HG03520 (cell line): ENCODE results near the gene ADAMTSL3.

Source experiments
- ATAC-seq: cut with Tn5 transposase; IDR thresholded peaks from one replicate; pipeline ENCODE4 v1.9.1; 2021; ENCODE audit warnings: mild to moderate bottlenecking, moderate library complexity; ENCODE audit not compliant: unreplicated experiment

The ADAMTSL3 gene

GRCh38 chr15:83815506-83815905 is 161.6 kb downstream of the ADAMTSL3 start:
- no peak for ATAC-seq

DNA sequence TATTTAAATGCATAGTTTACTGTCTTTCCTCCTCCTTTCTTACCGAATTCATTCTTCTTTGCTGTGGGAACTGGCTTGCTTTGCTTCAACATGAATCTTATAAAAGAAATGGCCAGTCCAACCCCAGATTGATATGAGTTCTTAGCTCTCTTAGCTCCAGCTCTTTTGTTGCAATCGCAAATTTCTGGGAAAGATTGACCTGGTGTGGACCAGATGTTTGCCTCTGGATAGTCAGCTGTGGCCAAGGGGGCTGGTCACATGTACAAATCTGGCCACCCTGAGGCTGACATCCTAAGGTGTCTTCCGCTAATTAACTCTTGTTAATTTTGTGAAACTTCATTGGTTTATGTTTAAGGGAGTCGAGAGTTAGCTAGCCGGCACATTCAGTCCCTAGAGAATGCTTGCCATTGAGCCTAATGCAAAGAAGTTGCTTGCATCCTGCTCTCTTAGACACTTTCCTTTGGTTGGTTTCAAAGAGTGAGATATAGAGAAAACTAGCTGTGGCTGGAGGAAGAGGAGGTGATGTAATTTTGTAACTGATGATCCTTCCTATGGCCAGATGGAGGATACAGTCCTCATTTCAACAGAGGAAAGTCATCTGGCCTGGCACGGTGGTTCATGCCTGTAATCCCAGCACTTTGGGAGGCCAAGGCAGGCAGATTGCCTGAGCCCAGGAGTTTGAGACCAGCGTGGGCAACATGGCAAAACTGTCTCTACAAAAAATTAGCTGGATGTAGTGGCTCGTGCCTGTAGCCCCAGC is 162.4 kb downstream of the ADAMTSL3 start:
- no peak for ATAC-seq

DNA sequence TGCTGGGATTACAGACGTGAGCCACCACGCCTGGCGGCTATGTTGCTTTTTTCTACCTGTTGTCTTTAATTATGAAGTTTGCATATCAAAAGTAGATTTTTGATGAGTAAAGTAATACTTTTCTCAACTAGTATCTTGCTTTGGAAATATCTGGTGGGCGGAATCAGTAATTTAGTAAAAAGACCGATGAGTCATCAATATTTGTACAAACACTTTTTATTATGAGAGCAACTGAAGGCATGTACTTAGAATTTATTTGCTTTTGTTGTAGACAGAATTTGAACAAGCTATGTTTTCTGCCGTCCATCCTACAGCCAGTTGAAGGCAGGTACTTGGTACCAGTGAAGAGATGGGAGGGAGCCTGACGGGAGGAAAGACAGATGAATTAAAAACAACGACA is 164.7 kb downstream of the ADAMTSL3 start:
- no peak for ATAC-seq

DNA sequence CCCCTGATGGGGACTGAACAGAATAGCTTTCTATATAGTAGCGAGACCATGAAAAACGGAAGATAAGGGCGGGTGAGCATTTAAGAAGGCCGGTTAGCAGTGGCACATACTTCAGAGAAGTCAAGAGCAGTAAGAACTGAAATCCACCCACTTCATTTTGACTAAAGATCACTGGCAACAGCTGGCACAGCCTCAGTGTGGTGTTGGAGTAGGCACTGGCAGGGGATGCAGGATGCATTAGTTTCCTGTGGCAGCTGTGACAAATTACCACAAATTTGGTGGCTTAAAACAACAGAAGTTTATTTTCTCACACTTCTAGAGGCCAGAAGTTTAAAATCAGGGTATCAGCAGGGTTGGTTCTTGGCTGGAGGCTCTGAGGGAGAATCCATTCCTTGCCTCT is 176.5 kb downstream of the ADAMTSL3 start:
- ATAC-seq = no peak

DNA sequence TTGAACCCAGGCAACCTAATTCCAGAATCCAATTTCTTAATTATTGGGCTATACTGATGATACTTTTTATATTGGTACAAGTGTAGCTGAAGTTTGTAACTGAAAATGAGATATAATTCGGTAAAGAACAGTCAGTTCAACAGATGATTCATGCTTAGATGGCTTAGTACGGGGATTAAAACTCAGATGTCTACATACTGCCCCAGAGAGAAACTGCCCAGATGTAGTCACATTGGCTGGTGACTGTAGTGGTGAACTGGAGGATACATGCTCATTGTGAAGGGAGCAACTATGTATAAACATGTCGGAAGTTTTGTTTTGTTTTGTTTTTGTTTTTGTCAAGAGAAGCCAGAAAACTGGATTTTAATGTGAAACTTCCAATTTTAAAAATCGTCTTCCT is 179.6 kb downstream of the ADAMTSL3 start:
- no peak for ATAC-seq

- ATAC-seq = no peak
Measured at GRCh38 chr15:83835479-83835878, 181.6 kb downstream of the ADAMTSL3 start.

- no peak for ATAC-seq
Measured at GRCh38 chr15:83837945-83838571, 184.1 kb downstream of the ADAMTSL3 start.

DNA sequence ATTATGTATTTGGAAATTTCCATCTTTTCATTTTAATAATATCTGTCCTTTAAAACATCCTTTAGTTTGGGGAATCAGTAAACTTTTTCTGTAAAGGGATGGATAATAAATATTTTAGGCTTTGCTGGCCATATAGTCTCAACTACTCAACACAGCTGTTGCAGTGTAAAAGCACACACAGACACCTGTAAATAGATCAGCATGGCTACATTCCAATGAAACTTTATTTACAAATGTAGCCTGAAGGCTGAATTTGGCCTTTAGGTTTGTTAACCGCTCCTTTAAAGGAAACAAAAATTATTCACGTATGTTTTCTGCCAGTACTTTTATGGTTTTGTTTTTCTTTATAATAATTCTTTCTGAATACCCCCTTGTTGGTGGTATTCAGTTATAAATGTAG is 184.8 kb downstream of the ADAMTSL3 start:
- ATAC-seq = no peak

GRCh38 chr15:83842281-83842680 is 188.4 kb downstream of the ADAMTSL3 start:
- ATAC-seq = no peak

- no peak for ATAC-seq
Measured at GRCh38 chr15:83843471-83843871, 189.5 kb downstream of the ADAMTSL3 start.

DNA sequence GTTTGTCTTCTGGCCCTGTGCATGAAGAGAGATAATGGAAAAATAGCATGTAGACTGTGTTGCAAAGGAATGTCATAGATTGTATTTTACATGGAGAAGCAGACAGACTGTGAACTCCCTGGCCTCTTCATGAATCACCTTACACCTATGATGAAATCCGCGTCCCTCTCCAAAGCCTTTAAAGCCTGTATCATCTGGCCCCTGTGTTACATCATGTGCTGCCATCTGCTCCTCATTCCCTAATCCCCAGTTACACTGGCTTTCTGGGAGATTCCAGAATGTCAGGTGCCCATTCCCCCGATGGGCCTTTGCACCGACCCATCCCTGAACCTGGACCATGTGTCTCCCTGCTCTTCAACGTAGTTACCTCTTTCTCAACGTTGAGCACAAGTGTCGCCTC is 190.8 kb downstream of the ADAMTSL3 start:
- no peak for ATAC-seq

DNA sequence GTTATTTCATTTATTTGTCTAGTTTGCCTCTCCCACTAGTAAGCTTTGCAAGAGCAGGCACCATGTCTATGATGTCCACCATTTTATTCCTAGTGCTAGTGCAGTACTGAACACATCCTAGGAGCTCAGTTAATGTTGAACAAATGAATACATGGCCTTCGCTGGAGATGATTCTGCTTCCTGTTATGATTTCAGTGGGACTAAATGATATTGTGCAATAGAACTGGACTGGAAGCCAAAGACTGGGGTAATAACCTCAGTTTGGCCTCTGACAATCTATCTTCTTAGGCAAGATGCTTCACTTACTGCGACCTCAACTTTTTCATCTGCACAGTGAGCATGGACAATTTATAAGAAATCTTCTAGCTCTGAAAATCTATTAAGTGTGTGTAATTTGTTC is 191.3 kb downstream of the ADAMTSL3 start:
- ATAC-seq = no peak

DNA sequence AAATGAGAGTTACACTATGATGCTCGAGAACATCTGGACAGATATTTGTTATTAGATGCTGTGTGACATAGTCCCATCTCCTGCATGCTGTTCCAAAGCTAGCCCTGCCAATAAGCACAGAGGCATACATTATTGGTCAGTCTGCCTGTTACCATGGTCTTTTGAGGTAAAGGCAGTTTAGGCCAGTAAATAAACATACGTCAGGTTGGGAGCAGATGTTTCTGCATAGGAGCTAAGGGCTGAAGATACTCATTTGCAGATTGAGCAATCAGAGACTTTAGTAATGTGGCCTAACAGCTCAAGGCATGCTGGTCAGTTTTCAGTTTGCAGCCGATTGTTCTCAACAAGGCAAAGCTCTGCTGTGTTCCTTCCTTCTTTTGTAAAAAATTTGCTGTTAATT is 192.9 kb downstream of the ADAMTSL3 start:
- ATAC-seq = no peak

- no peak for ATAC-seq
Measured at GRCh38 chr15:83848315-83849050, 194.6 kb downstream of the ADAMTSL3 start.

DNA sequence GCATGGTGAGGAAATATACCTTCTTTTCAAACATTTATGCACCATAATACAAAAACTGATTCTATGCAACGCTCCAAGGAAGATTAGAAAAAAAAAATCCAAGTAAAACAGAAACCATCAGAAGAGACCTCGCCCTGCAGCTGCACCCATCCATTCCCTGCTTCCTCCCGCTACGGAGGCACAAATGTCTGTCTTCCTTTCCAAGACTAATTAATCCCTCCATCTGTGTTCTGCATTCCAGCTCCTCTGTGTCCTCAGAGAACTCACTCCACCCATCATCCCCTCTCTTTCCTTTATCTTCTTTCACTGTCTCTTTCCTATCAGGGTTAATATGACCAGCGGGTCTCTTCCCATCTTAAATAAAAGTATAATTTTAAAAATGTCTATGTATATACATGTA is 196.1 kb downstream of the ADAMTSL3 start:
- no peak for ATAC-seq

DNA sequence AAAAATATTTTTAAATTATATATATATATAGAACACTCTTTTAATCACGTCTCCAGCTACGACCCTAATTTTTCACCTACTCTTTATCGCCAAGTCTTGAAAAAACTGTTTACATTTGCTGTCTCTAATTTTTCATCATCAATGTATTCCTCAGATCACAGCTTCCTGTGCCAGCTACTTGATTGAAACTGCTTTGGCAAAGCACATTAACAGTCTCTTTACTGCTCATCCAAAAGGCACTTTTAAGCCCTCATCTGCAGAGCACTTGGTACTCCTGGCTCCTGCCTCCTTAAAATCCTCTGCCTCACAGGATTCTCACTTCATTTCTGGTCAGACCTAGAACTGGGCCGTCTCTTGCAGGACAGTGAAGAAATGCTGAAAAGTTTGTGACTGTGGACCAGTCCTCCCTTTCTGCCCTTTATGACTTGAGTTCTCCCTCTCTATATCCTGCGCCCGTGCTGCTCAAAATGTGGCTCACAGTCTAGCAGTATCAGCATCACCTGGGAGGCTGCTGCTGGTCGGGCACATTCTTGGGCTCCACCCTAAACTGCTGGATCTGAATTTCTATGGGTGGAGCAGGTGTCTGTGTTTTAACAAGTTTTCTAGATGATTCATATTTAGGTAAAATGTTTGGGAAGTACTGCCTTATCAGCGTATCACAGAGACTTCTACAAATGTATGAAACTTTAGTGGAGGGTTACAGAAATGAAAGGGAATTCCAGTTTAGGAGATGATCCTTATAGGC is 196.8 kb downstream of the ADAMTSL3 start:
- ATAC-seq = no peak

GRCh38 chr15:83853232-83853631 is 199.3 kb downstream of the ADAMTSL3 start:
- ATAC-seq = no peak

- ATAC-seq = no peak
Measured at GRCh38 chr15:83854321-83854720, 200.4 kb downstream of the ADAMTSL3 start.

DNA sequence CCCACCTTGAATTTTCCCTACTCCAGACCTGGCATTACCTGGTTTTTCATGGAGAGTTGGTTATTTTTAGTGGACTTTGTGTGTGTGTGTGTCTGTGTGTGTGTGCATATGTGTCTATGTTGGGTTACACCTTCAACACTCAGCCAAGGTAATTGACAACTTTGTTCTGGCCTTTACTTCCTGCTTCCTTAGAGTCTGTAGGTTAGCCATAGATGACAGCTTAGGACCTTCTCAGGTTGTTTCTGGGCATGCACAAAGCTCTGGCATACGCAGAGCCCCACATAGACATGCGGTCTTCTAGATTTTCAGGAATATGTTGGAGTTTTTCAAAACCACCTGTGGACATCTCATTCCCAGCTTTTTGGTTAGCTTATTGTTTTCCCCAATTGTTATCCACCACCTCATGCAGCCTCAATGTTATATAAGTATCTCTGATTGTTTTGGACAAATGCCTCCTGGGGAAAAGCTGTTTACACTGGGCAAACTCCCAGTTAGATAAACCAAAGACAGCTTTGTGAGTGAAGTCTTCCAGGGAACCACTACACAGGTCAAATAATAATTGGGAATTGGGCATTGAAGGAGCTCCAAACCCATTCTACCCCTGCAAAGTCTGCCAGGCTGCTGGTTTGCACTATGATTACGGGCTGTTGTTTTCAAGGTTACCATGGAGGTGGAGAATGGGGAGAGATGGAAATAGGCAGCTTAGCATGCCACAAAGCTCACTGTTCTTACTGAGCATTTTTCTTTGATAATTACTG is 201.2 kb downstream of the ADAMTSL3 start:
- ATAC-seq = no peak

GRCh38 chr15:83855956-83856355 is 202.0 kb downstream of the ADAMTSL3 start:
- ATAC-seq = no peak
